Occipital lobe (tissue), 2 donors: ENCODE data around the gene MMEL1. TPM values are rescaled to one million over a fixed set of nuclear protein-coding genes. Genes with fewer than 3 reads are reported as not detected.
"Not testable (repeated sequence)": the region's sequence is repeated elsewhere in the genome, so short reads cannot be mapped to it uniquely, and the experiment has no call there.

Experiments
- DNase-seq: peaks from one replicate; lab custom pipeline; 2025; lab: John Stamatoyannopoulos, UW
- total RNA-seq: library from RNA; depleted of rRNA; stranded (reverse); fragments of >200 nt; gene quantifications from one replicate; pipeline ENCODE4 v1.2.3, GENCODE V29; 2014

Gene MMEL1
- total RNA-seq, 1 donor from 2014 or later = 3.7 TPM

- no peak for DNase-seq
Observed at GRCh38 chr1:2575801-2576663, 56.8 kb downstream of the MMEL1 start.

- no peak for DNase-seq
Observed at GRCh38 chr1:2574350-2574749, 58.5 kb downstream of the MMEL1 start.

DNA sequence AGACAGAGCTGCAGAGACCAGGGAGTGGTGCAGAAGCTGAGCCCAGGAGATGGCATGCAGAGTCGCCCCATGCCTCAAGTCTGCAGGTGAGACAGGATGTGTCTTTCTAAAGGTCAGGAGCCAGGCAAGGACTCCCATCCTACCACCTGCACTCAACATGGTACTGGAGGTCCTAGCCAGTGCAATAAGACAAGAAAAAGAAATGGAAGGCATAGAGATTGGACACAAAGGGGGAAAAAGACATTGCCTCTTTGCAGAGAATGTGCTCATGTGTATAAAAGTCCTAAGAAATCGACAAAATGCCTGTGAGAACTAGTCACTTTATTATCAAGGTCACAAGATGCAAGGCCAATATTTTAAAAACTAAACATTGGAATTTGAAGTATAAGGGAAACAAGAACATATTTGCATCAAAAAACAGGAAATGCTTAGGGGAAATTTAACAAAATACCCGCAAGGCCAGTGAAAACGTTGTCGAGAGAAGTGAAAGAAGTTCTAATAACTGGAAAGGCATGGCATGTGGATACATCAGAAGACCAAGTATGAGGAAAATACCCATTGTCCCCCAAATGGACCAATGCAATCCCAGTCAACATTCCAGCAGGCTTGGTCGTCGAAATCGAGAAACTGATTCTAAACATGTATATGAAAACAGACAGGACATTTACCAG, 59.4 kb downstream of the MMEL1 start:
- DNase-seq = no peak

GRCh38 chr1:2571348-2571747, 61.5 kb downstream of the MMEL1 start:
- no peak for DNase-seq

DNA sequence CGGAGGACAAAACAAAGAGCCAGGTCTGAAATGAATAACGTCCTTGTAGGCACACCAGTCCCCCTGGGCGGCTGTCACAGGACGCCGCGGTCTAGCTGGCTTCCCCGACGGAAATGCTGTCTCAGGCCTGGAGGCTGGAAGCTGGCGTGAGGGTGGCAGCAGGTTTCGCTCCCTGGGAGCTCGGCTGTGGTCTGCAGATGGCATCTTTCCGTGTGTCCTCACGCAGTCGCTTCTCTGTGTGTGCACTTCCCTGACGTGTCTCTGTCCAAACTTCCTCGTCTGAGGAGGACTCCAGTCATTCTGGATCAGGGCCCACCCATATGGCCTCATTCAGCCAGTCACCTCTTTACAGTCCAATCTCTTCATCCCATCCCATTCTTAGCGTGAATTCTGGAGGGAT, 62.5 kb downstream of the MMEL1 start:
- DNase-seq = no peak

DNA sequence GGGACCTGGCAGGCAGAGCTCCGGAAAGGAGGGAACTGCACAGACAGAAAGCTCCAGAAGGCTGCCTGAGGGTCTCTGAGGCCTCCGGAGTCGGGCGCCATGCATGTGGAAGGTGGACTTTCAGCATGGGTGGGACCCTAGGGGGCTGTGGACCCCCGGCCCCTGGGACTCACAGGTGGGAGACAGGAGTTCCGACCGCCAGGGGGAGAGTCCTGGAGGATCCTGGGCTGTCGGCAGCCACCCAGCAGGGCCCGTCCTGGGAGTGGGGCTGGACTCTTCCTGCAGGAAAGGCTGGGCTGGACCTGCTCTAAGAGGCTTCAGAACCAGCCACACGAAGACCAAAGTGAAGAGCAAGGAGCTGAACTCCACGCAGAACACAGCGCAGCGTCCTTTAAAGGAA, 63.1 kb downstream of the MMEL1 start:
- not testable (repeated sequence) for DNase-seq

- no peak for DNase-seq
Observed at GRCh38 chr1:2569060-2569459, 63.8 kb downstream of the MMEL1 start.

DNA sequence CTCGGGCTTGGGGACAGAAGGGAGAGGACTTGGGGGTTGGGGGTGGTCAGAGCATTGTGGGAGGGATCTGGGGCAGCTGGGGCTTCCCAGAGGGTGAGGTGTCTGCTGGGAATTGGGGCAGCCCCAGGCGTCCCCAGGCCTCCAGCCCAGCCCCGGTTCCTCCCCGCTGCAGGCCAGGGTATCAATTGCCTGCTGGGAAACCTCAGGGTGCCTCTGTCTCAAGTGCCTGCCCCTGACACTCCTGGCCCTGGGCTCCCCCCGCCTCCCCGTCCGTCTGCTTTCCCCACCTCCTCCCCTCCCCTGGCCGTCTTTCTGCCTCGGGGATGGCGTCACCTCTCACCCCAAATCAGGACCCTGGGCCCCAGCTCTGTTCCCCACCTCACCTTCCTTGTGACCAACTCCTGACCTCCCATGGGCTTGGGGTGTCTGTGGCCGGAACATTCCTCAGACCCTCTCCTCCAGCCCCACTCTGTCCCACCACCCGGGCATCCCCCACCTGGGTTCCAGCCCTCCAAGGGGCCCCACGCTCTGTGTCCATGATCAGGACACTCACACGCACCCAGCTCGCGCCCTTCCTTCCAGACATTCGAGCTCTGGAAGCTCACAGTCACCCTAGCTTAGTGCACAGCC, 64.5 kb downstream of the MMEL1 start:
- DNase-seq = not testable (repeated sequence)

GRCh38 chr1:2567083-2567679, 65.6 kb downstream of the MMEL1 start:
- DNase-seq = no peak

DNA sequence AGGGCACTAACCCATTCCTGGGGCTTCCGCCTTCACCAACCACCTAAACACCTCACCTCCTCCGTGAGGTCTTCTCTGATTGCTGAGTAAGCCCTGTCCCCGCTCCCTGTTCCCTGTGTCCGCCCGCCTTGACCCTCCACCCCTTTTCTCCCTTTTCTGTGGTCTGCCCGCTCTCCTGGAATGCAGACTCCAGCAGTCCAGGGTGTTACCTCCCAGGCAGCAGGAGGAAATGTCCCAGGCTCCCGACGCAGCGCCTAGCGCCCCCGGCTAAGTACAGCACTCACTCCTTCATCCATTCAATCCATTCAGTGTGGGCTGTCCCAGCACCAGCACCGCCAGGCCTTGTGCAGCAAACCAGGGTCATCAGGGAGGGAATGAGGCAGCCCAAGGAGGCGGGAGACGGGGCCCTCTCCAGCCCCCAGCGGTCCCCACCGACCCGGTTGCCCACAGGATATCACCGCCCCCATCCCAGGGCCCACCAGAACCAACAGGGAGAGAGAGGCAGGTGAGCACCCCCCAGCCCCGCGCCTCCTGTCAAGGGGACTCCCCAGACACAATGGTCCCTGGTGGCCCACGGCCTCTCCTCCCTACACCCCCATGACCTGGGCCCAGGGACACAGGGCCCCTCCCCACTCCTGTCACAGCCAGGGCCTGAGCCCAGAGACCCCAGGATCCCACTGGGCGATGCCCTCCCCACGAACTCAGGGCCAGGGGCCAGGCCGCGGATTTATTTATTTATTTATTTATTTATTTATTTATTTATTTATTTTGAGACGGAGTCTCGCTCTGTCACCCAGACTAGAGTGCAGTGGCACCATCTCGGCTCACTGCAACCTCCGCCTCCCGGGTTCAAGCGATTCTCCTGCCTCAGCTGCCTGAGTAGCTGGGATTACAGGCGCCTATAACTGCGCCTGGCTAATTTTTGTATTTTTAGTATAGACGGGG, 66.4 kb downstream of the MMEL1 start:
- no peak for DNase-seq

DNA sequence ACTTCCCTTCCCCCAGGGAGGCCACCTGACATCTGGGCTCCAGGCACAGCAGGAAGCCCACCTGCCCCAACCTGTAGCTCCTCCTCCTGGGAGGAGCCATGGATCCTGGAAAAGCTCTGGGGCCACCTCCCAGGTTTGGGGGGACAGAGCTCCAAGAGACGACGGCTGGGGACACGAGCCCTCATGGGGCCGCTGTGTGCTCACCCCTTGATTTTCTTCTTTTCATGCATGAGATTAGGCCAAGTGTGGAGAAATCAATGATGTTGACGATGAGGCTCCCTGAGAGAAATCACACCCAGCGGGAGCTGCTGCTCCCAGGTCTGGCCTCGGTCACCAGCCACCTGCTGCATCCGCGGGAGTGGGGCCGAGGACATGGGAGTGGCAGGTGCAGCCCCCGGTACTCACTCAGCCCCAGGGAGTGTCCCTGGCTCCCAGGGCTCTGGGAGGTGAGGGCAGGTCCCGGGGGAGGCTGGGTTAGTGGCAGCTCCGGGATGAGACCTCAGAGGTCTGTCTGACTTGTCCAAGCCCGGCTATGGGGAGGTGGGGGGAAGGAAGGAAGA, 67.9 kb downstream of the MMEL1 start:
- no peak for DNase-seq

DNA sequence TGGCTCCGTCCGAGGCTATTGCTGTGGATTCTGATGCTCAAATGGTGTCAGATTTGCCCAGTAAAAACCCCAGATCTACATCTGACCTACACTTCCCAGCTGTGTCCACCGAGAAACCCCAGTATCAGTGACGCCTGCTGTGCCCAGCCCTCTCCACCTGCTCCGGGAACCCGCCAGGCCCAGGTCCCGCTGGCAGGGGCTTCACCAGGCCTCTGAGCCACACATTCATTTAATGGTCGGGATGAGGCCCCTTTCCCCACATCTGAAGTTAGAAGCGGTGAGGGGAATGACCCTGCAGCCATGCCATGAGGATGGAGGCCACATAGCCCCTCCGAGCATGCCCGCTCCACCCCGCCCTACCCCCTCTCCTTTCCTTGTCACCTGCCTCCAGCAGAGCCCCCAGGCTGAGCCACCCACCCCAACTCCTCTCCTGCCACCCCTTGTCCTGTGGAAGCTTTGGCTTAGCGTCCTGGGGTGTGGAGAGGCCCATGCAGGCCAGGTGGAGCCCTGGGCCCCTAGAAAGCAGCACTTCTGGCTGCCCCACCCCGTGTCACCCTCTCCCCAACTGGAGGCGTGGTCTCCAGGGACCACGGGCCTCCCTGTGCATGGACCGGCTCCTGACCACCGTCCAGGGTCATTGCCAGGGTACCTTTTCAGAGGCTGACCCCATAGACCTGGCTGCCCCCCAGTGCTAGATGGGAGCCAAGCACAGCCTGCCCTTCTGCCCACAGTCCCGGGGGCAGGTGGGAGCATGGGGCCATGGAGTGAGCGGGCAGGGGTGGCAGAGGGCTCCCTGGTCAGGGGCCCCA, 68.6 kb downstream of the MMEL1 start:
- no peak for DNase-seq

- DNase-seq = no peak
Observed at GRCh38 chr1:2563205-2563604, 69.6 kb downstream of the MMEL1 start.

DNA sequence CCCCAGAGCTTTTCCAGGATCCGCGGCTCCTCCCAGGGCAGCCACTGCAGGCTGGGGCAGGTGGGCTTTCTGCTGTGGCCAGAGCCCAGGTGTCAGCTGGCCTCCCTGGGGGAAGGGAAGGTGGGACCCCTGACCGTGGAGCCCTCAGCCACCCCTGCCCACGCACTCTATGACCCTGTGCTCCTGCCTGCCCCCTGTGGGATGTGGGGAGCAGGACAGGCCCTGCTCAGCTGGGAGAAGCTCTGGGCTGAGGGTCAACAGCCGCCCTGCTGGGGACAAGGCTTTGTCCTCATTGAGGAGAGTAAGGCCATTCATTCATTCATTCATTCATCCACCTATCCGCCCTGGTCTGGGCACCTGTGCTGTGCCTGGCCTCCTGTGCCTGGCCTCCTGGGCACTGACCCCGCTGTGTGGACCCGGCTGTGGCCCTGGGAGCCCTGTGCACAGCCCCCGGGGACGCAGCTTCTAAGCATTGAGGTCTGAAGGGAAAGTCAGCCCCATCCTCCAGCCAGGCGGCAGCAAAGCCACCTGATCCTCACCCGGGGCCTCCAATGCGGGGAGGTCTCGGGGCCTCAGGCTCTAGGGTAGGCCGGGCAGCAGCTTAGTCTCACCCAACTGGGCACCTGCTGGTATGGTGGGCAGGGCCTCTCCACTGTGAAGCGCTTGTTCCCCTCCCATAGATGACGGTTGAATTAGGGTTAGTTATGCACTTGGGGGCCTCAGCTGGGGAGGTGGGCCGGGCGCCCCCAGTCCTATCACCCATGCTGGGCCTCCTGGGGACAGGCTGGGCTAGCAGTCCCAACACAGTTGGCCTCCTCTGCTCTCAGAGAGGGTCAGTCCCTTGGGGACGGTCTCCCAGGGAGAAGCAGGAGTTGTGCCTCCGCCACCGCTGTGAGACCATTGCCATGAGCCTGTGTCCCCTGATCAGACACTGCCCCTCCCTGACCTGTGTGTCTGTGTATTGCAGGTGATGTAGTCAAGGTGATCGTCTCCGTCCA, 70.6 kb downstream of the MMEL1 start:
- no peak for DNase-seq

GRCh38 chr1:2561446-2561845, 71.4 kb downstream of the MMEL1 start:
- no peak for DNase-seq

GRCh38 chr1:2560299-2561073, 72.3 kb downstream of the MMEL1 start:
- DNase-seq = no peak

GRCh38 chr1:2559509-2560298, 73.1 kb downstream of the MMEL1 start:
- no peak for DNase-seq
